HG03139 (cell line): ENCODE measurements around the gene ZNF521.
"Not testable (repeated sequence)": the region's sequence is repeated elsewhere in the genome, so short reads cannot be mapped to it uniquely, and the experiment has no call there.

Source experiments
- ATAC-seq: cut with Tn5 transposase; IDR thresholded peaks from one replicate; pipeline ENCODE4 v1.9.1; 2021; ENCODE audit not compliant: unreplicated experiment

ZNF521 gene

GRCh38 chr18:25042641-25043051 lies 309.3 kb downstream of the ZNF521 start:
- no peak for ATAC-seq

GRCh38 chr18:25039781-25040180 lies 312.2 kb downstream of the ZNF521 start:
- ATAC-seq = no peak

- no peak for ATAC-seq
Observed at GRCh38 chr18:25038261-25038660, 313.7 kb downstream of the ZNF521 start.

- no peak for ATAC-seq
Observed at GRCh38 chr18:25033747-25034471, 318.1 kb downstream of the ZNF521 start.

- not testable (repeated sequence) for ATAC-seq
Observed at GRCh38 chr18:25033175-25033574, 318.8 kb downstream of the ZNF521 start.

- ATAC-seq = no peak
Observed at GRCh38 chr18:25029802-25030201, 322.2 kb downstream of the ZNF521 start.

- no peak for ATAC-seq
Observed at GRCh38 chr18:25019931-25020330, 332.0 kb downstream of the ZNF521 start.

GRCh38 chr18:25019086-25019860 lies 332.7 kb downstream of the ZNF521 start:
- no peak for ATAC-seq

- no peak for ATAC-seq
Observed at GRCh38 chr18:25016666-25017065, 335.3 kb downstream of the ZNF521 start.

- ATAC-seq = no peak
Observed at GRCh38 chr18:25016181-25016580, 335.8 kb downstream of the ZNF521 start.
